ENCODE data around the gene CCHCR1.
"Not testable (repeated sequence)": the region's sequence is repeated elsewhere in the genome, so short reads cannot be mapped to it uniquely, and the experiment has no call there.

The CCHCR1 gene

DNA sequence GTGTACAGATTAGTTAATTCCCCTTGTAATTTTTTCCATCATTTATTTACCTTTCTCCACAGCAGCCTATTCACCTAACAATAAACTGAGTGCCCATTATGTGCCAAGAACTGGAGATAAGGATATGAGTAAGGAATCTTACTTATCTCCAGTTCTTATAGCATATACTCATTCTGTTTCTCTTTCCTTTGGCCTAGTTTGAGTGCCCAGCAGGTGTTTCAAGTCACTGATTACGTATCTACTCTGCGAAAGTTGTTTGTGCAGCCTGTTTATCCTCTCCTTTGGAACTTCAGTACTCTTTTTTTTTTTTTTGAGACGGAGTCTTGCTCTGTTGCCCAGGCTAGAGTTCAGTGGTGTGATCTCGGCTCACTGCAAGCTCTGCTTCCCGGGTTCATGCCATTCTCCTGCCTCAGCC, 30.2 kb upstream of the CCHCR1 start:
- no peak overlapping the region for H3K4me2 ChIP-seq (ENCODE audit: low read depth, low read length, poor library complexity, severe bottlenecking)
- H3F3A ChIP-seq (ENCODE audit: insufficient read depth), result peaks cover 15% of the 10 kb centered on the region
- no peaks in the 10 kb centered on the region for H3K9me3 ChIP-seq (ENCODE audit: insufficient read depth, low read length)
- TF ChIP-seq, protein P1, sequence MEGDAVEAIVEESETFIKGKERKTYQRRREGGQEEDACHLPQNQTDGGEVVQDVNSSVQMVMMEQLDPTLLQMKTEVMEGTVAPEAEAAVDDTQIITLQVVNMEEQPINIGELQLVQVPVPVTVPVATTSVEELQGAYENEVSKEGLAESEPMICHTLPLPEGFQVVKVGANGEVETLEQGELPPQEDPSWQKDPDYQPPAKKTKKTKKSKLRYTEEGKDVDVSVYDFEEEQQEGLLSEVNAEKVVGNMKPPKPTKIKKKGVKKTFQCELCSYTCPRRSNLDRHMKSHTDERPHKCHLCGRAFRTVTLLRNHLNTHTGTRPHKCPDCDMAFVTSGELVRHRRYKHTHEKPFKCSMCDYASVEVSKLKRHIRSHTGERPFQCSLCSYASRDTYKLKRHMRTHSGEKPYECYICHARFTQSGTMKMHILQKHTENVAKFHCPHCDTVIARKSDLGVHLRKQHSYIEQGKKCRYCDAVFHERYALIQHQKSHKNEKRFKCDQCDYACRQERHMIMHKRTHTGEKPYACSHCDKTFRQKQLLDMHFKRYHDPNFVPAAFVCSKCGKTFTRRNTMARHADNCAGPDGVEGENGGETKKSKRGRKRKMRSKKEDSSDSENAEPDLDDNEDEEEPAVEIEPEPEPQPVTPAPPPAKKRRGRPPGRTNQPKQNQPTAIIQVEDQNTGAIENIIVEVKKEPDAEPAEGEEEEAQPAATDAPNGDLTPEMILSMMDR (IDR thresholded peaks at IDR 0.05; ENCODE audit: insufficient read depth, low read length, poor library complexity, severe bottlenecking), result no peak
- TF ChIP-seq EZH2phosphoT487 (conservative IDR thresholded peaks at IDR 0.05; ENCODE audit: low read length), result no peak
- no peak overlapping the region for H3K9ac ChIP-seq (ENCODE audit: low read length)
- H3K27me3 ChIP-seq (ENCODE audit: low read length), result no peaks in the 10 kb centered on the region
- H3K9me2 ChIP-seq (replicated peaks; ENCODE audit: insufficient read depth, low read length), result no peaks in the 10 kb centered on the region
- no peaks in the 10 kb centered on the region for H3K36me3 ChIP-seq (ENCODE audit: low read length)
- H3K4me3 ChIP-seq (ENCODE audit: insufficient read depth, low read length, poor library complexity, severe bottlenecking), result no peak overlapping the region
- H2AFZ ChIP-seq (ENCODE audit: low read depth, low read length, severe bottlenecking), result peak overlapping the region; percentile 66
- no peaks in the 10 kb centered on the region for H4K20me1 ChIP-seq (ENCODE audit: low read depth, low read length)
- peaks cover 19% of the 10 kb centered on the region for H3K79me2 ChIP-seq (ENCODE audit: insufficient read depth, low read length)
- H3K27ac ChIP-seq (ENCODE audit: low read depth, low read length), result peak overlapping the region; percentile 83; the same call in 1 of the 2 replicates

DNA sequence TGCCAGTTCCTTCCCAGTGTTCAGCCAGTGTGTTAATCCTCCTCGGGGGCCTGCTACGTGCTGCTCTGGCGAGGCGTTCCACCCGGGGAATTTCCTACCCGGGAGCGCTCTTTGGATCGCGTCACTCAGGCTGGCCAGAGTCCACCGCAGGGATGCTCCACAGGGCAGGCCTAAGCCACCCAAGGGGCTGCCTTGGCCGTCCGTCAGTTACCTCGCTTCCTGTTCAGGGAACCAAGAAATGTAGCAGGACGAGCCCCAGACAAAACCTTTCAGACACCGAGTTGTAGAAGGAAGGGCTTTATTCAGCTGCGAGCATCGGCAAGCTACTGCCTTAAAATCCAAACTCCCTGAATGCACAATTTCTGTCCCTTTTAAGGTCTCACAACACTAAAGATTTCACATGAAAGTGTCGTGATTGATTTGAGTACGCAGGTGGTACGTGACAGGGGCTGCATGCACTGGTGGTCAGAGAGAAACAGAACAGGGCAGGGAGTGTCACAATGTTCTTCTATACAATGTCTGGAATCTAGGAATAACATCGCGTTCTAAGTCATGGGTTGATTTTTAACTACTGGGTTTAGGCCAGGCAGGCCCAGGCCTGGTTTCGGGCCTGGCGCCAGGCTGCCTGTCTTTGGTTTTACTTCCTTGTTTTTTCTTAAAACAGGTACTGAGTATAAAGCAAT, 28.6 kb upstream of the CCHCR1 start:
- Histone ChIP-seq H3K36me3 (ENCODE audit: low read length) (no peaks in the 10 kb centered on the region), H3K4me3 (ENCODE audit: insufficient read depth, low read length, poor library complexity, severe bottlenecking) (peak overlapping the region; percentile 51), H2AFZ (ENCODE audit: low read depth, low read length, severe bottlenecking) (peak overlapping the region; percentile 66), H3K9ac (ENCODE audit: low read length) (peak overlapping the region; percentile 64), H3K27me3 (ENCODE audit: low read length) (no peaks in the 10 kb centered on the region), H3K79me2 (ENCODE audit: insufficient read depth, low read length) (peaks cover 19% of the 10 kb centered on the region), H3K27ac (ENCODE audit: low read depth, low read length) (peak overlapping the region; percentile 83), H3K4me2 (ENCODE audit: low read depth, low read length, poor library complexity, severe bottlenecking) (peak overlapping the region; percentile 61), H3K9me2 (replicated peaks; ENCODE audit: insufficient read depth, low read length) (no peaks in the 10 kb centered on the region), H4K20me1 (ENCODE audit: low read depth, low read length) (no peaks in the 10 kb centered on the region), H3K9me3 (ENCODE audit: insufficient read depth, low read length) (no peaks in the 10 kb centered on the region), H3F3A (ENCODE audit: insufficient read depth) (peaks cover 15% of the 10 kb centered on the region)
- TF ChIP-seq, protein P1 (IDR thresholded peaks at IDR 0.05; ENCODE audit: insufficient read depth, low read length, poor library complexity, severe bottlenecking), result no peak
- TF ChIP-seq EZH2phosphoT487 (conservative IDR thresholded peaks at IDR 0.05; ENCODE audit: low read length), result no peak

DNA sequence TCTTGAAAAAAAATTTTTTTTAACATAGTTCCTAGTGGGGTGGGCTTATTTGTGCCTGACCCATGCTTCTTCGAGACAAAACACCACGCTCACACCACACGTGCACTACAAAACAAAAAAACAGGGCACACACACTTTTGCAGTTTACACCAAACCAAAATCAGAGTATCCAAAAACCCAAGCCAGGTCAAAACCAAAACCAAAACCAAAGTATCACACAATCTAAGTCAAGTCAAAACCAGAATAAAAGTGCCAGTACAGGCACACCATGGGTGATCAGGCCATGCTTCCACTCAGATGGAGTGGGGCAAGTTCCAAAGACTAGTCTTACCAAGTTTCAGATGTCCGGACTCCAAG, 28.1 kb upstream of the CCHCR1 start:
- peak overlapping the region; percentile 61 for H3K4me2 ChIP-seq (ENCODE audit: low read depth, low read length, poor library complexity, severe bottlenecking)
- H4K20me1 ChIP-seq (ENCODE audit: low read depth, low read length); H3K27me3 ChIP-seq (ENCODE audit: low read length); H3K9me2 ChIP-seq (replicated peaks; ENCODE audit: insufficient read depth, low read length); H3K36me3 ChIP-seq (ENCODE audit: low read length); H3K9me3 ChIP-seq (ENCODE audit: insufficient read depth, low read length): not testable (repeated sequence)
- peak overlapping the region; percentile 66 for H2AFZ ChIP-seq (ENCODE audit: low read depth, low read length, severe bottlenecking)
- H3K4me3 ChIP-seq (ENCODE audit: insufficient read depth, low read length, poor library complexity, severe bottlenecking), result peak overlapping the region; percentile 51
- H3F3A ChIP-seq (ENCODE audit: insufficient read depth), result peaks cover 15% of the 10 kb centered on the region
- peak overlapping the region; percentile 64 for H3K9ac ChIP-seq (ENCODE audit: low read length)
- H3K79me2 ChIP-seq (ENCODE audit: insufficient read depth, low read length), result peaks cover 19% of the 10 kb centered on the region
- H3K27ac ChIP-seq (ENCODE audit: low read depth, low read length), result peak overlapping the region; percentile 83

DNA sequence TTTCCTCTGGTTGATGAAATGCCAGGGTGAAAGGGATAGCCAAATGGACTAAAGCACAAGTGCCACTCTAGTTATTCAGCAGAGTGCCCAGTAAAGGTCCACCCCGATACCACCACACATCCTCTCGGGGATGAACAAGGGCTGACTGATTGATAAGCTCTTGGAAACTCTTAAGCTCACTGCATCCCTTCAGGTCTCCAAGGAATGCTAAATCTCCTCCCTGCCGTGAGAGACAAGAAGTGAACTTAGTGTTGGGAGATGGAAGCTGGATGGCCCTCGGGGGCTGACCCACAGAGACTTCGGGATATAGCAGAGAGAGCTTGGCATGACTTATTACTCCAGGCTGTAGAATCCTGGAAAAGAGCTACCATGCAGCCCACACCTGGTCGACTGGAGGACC, 26.3 kb upstream of the CCHCR1 start:
- H3K9me2 ChIP-seq (replicated peaks; ENCODE audit: insufficient read depth, low read length); H3K9me3 ChIP-seq (ENCODE audit: insufficient read depth, low read length); H3K27ac ChIP-seq (ENCODE audit: low read depth, low read length); H3K9ac ChIP-seq (ENCODE audit: low read length); H3K4me3 ChIP-seq (ENCODE audit: insufficient read depth, low read length, poor library complexity, severe bottlenecking); H3K36me3 ChIP-seq (ENCODE audit: low read length); H4K20me1 ChIP-seq (ENCODE audit: low read depth, low read length); H3K27me3 ChIP-seq (ENCODE audit: low read length); H2AFZ ChIP-seq (ENCODE audit: low read depth, low read length, severe bottlenecking): not testable (repeated sequence)
- peaks cover 25% of the 10 kb centered on the region for H3K79me2 ChIP-seq (ENCODE audit: insufficient read depth, low read length)
- H3F3A ChIP-seq (ENCODE audit: insufficient read depth), result peaks cover 15% of the 10 kb centered on the region
- H3K4me2 ChIP-seq (ENCODE audit: low read depth, low read length, poor library complexity, severe bottlenecking), result peak overlapping the region; percentile 61

DNA sequence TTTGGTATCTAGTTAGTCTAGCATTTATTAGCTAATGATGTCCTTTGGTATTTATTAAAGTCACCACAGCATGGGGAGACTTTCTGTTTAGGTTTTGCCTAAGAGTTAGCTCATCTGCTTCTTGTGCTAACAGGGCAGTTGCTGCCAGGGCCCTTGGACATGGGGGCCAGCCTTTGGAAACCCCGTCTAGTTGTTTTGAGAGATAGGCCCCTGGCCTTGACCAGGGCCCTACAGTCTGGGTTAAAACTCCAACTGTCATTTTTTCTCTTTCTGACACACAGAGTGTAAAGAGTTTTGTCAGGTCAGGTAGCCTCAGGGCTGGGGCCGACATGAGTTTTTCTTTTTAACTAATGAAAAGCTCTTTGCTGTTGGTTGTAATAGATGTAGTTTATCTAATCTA, 25.7 kb upstream of the CCHCR1 start:
- Histone ChIP-seq H3K4me2 (ENCODE audit: low read depth, low read length, poor library complexity, severe bottlenecking) (peak overlapping the region; percentile 14), H3F3A (ENCODE audit: insufficient read depth) (peaks cover 15% of the 10 kb centered on the region), H3K79me2 (ENCODE audit: insufficient read depth, low read length) (peaks cover 25% of the 10 kb centered on the region)
- H3K27me3 ChIP-seq (ENCODE audit: low read length); H3K36me3 ChIP-seq (ENCODE audit: low read length); H3K4me3 ChIP-seq (ENCODE audit: insufficient read depth, low read length, poor library complexity, severe bottlenecking); H3K9me3 ChIP-seq (ENCODE audit: insufficient read depth, low read length); H4K20me1 ChIP-seq (ENCODE audit: low read depth, low read length); H2AFZ ChIP-seq (ENCODE audit: low read depth, low read length, severe bottlenecking); H3K9me2 ChIP-seq (replicated peaks; ENCODE audit: insufficient read depth, low read length); H3K9ac ChIP-seq (ENCODE audit: low read length); H3K27ac ChIP-seq (ENCODE audit: low read depth, low read length): not testable (repeated sequence)
